EH (cell line): ENCODE results near the gene ZNF827.
"Not testable (repeated sequence)": the region's sequence is repeated elsewhere in the genome, so short reads cannot be mapped to it uniquely, and the experiment has no call there.

Experiments
- DNase-seq: peaks from one replicate; pipeline ENCODE4 v3.0.0-alpha.2; 2015; ENCODE audit warnings: low read depth

The ZNF827 gene

DNA sequence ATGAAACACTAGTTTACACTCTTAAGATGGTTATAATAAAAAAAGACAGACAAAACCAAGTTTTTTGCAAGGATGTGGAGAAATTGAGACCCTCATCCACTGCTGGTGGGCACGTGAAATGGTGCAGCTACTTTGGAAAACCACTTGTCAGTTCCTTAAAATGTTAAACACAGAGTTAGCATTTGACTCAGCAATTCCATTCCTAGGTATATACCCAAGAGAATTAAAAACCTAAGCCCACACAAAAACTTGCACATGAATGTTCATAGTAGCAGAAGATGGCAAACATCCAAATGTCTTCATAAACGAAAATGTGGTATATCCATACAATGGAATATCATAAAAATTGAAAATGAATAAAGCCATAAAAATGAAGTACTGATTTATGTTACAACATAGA, 75.4 kb downstream of the ZNF827 start:
- DNase-seq, result no peak

DNA sequence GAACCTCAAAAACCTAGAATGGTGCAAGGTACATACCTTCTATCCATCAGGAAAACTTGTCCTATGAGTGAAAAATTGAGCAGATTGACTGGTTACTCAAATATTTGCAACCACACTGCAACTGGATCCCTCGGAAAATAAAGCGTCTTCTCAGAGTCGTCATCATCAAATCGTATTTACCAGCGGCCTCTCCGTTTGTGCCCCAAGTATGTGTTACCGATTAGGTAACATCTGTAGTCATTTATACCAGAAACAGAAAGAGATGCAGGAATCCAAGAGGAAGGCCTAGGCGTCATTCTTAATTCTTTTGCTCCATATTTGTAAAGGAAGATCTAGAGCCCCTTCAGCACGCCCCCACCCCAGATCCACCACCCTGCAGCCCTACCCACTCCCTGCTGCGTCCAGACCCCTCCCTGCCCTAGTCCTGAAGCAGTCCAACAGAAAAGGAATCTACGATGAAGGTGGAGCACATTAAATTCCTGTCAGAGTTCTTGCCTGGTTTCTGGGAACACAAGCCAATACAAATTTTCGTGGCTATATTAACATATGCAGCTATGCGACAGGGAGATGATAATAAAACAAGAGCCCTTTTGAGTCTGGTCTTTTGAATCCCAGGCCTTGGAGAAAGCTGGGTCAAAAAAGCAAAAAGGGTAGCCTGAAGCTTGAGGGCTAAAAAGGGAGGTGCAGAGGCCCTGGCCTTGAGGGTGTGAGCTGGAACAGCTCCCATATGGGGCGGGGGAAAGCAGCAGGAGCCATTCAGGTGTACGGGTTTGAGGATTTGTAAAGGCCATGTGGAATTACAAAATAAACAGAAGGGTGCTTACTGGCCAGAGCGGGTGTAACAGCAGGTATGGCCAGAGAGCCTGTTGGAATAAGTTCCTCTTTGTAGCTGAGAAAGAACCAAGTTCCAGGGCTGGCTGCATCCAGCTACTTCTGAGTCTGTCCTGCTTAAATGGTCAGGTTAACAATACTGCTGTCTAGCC, 77.0 kb downstream of the ZNF827 start:
- no peak for DNase-seq

GRCh38 chr4:145860897-145861296, 77.7 kb downstream of the ZNF827 start:
- DNase-seq, result no peak

- DNase-seq, result no peak
Measured at GRCh38 chr4:145860446-145860845, 78.2 kb downstream of the ZNF827 start.

DNA sequence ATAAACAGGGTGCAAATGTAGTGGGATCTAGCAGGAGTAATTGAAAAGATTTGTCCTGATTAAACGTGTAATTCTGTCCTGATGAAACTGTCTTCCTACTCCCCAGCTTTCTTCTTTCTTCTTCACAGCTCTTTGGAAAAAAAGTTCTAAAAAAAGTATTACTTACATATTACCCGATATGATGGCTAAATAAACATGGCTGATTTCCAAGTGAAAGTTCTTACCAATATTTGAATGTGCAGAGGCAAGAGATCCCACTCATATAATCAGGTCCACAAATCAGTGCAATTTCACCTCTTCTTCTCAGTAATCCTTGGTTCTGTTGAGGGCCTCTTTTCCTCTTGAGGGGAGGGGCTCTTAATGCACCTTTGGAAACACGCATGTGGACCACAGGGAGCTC, 78.7 kb downstream of the ZNF827 start:
- DNase-seq, result no peak

DNA sequence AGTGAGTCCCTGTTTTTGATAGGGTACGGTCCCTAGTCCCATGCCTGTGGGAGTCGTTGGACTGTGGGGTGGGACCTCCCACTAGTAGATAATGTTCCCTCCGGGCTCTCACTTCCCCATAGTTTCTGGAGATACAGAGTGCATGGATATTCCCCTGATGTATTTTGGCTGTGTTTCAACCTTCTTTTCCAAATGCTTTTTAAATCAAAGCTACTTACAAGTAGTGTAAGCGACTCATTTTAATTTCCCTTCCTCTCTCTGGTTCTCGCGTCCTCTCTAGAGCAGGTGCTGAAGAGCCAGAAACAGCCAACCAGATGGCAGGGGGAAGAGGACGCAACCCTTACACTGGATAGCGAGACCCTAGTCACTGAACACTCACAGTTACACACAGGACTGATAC, 79.2 kb downstream of the ZNF827 start:
- no peak for DNase-seq

GRCh38 chr4:145852256-145852839, 86.3 kb downstream of the ZNF827 start:
- DNase-seq, result no peak

- DNase-seq, result peak; percentile 58
Measured at GRCh38 chr4:145851511-145852201, 87.0 kb downstream of the ZNF827 start.

GRCh38 chr4:145847764-145848163, 90.9 kb downstream of the ZNF827 start:
- no peak for DNase-seq

DNA sequence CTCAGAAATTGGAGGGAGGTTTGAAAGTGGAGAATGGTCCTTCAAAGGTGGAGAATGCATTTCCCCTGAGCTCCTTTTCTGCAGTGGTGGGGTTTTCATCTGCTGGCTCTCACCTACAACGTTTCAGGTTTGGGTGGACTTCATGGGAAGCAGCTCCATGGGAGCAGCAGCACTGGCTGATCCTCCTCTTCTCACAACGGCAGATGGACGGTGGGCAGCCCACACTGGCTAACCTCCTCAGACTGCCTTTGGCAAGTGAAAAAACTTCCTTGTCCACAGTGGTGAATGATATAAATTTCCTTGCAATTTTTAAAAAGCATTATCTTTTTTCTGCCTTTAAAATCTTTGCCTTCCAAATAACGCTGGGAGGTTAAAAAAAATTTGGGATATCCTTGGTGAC, 93.5 kb downstream of the ZNF827 start:
- no peak for DNase-seq

DNA sequence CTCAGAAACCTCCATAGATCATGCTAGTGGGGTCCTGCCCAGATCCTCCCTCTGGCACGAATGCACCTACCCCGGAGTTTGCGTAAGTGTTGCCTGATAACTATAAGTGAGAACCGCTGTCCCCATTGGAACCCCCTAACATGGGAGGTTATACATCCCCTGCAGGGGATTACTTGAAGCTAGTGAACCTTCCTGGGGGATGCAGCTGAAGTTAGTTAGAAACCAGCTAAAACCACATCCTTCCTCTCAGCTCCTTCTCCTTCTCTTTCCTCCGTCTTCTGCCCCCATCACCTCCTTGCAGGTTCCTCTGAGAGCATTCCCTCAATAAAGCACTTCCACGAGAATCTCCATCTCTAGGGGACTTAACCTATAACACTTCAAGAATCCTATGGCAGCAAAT, 95.0 kb downstream of the ZNF827 start:
- DNase-seq, result no peak

DNA sequence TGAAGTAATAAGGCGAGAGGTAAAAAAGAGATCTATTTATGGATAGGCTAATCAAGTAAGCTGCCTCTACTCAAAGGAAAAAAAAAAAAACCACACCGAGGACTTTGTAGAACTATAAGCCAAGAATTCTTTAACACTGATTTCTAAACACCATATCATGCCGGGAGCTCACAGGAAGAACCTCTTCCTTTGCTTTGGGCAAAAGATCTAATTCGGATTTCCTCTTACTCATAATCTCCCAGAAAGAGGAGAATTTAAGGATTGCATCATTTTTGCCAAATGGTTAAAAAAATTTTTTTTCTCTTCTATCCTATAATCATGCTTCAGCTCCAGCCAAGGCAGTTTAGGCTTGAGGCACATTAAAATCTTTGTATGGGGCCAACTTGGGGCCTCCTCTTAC, 95.5 kb downstream of the ZNF827 start:
- DNase-seq, result peak; percentile 94

DNA sequence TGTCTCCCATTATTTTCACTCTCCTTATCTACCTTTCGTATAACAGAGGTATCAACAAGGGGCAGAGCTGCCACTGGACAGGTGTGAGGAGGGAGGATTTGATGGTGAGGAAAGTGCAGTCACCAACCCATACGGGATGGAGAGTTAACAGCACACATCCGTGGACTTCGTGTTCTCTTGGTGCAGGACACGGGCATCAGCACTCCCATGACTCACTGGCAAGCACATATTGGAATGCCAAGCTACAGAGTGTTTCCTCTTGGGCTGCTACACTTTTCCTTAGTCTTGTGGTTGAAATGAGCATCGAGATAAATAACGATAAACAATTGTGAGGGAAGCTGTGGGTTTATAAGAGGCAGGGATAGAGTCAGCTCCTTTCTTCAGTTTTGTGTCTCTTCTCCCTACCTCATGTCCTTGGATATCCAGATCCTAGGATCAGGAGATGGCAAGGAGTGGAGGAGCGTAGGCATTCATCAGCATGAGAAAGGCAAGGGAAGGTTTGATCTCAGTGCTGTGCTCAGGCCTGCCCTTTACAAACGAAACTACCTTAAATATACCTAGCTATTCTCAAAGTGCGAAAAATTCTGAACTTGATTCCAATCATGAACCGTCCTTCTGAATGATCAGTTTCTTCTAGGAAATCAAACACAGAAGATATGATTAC, 96.3 kb downstream of the ZNF827 start:
- DNase-seq, result no peak

- no peak for DNase-seq
Measured at GRCh38 chr4:145840801-145841200, 97.8 kb downstream of the ZNF827 start.

GRCh38 chr4:145840162-145840768, 98.4 kb downstream of the ZNF827 start:
- peak; percentile 64 for DNase-seq

DNA sequence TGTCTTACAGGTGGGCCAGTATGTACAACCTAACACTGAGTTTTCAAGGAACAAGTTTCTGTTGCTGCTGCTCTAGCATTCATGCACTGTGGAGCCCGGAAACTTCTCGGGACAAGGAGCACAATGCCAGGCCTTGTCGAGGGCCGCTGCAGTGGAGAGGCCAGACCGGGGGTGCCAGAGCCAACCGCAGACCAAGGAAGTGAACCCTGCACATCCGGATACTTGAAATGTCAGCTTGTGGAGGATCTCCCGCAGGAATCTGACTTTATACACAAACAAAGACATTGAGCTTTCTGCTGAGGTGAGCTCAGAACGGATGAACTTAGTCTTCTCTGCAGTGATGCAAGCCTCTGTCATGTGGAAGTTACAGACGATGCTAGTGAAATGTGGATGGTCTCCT, 99.5 kb downstream of the ZNF827 start:
- DNase-seq, result no peak

- not testable (repeated sequence) for DNase-seq
Measured at GRCh38 chr4:145832384-145832783, 106.2 kb downstream of the ZNF827 start.

GRCh38 chr4:145830699-145831098, 107.9 kb downstream of the ZNF827 start:
- no peak for DNase-seq

- peak; percentile 36 for DNase-seq
Measured at GRCh38 chr4:145829629-145830395, 108.8 kb downstream of the ZNF827 start.

DNA sequence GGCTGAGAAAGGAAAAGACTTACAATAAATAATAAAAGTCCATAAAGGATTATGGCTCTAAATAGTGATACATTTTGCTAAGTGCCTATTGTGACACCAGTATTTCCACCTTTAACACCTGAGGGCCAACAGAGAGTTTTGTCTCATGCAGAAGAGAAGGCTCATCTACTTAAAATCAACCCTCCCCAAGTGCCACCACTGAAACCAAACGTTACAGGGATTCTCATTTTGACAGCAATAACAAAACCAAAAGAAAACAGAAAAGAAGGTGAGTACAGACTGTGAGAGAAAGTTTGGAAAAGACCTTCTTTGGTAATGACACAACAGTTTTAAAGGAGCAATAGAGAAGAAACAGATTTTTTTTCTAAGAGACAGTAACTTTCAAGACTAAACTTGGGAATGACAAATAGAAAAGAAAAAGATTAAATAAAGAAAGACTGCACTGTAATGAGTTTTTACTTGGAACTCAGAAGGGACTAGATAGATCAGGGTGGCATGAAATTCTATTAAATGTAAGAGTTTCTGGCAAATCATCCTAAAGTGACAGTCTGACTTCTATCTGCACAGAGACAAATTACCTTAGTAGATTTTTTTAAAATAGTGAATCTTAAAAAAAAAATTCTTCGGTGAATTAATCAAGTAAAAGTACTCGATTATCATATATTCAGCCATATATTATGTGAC, 109.7 kb downstream of the ZNF827 start:
- DNase-seq, result no peak

- DNase-seq, result no peak
Measured at GRCh38 chr4:145827885-145828284, 110.7 kb downstream of the ZNF827 start.
